Endothelial cell of umbilical vein (primary cell): ENCODE measurements around the gene PTGDR.

Experiments used
- POLR2A ChIP-seq: IDR thresholded peaks from 2 replicates; pipeline ENCODE4 v1.6.1; 2012; ENCODE audit warnings: low read depth, mild to moderate bottlenecking, control low read depth, low read length
- POLR2AphosphoS5 ChIP-seq: IDR thresholded peaks from 2 replicates; pipeline ENCODE4 v1.6.1; 2012; ENCODE audit warnings: low read depth, mild to moderate bottlenecking, control low read depth, low read length, moderate library complexity; ENCODE audit not compliant: insufficient read depth
- TF ChIP-seq, protein P1 (sequence below), 2 donors: IDR thresholded peaks; 1 replicate in 1 of 2; 2 replicates in 1 of 2; pipeline ENCODE4 v1.5.1; 2011; ENCODE audit warnings: low read length in 2 of 2, mild to moderate bottlenecking in 2 of 2, moderate library complexity in 2 of 2, control low read depth in 1 of 2, inconsistent platforms in 1 of 2, low read depth in 1 of 2; ENCODE audit not compliant: insufficient read depth in 1 of 2; ENCODE audit errors: extremely low read depth in 1 of 2

DNA sequence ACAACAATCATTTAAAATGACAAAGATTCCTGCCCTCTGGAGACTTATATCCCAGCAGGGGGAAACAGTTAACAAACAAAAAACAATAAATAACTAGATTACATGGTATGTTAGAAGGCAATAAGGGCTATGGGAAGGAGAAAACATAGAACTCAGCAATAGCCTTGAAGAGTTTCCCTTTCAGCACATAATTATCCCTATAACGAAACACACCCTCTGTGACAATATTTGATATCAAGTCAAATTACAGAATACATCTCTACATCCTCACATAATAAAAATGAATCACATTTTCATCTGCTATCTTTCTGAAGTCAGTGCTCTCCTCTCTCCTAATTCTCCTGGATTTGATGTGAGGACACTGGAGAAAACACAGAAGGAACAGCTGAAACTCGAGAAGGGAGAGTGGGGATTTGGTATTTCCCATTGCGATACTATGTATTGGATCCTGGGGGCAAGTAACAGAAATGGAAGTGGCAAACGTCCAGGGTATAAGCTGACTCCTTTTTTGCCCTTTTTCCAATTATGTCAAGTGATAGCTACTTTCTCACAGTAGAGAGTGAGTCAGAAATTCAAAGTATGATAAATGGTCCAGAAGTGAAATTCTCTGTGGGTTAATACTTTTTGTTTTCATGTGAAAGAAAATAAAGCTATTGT is 36.9 kb downstream of the PTGDR start:
- TF ChIP-seq, protein P1, sequence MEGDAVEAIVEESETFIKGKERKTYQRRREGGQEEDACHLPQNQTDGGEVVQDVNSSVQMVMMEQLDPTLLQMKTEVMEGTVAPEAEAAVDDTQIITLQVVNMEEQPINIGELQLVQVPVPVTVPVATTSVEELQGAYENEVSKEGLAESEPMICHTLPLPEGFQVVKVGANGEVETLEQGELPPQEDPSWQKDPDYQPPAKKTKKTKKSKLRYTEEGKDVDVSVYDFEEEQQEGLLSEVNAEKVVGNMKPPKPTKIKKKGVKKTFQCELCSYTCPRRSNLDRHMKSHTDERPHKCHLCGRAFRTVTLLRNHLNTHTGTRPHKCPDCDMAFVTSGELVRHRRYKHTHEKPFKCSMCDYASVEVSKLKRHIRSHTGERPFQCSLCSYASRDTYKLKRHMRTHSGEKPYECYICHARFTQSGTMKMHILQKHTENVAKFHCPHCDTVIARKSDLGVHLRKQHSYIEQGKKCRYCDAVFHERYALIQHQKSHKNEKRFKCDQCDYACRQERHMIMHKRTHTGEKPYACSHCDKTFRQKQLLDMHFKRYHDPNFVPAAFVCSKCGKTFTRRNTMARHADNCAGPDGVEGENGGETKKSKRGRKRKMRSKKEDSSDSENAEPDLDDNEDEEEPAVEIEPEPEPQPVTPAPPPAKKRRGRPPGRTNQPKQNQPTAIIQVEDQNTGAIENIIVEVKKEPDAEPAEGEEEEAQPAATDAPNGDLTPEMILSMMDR (IDR thresholded peaks at IDR 0.05; ENCODE audit: extremely low read depth in 1 of 2, insufficient read depth in 1 of 2, low read depth in 1 of 2, low read length in 2 of 2) = no peak
- TF ChIP-seq POLR2AphosphoS5 = no peak
- no peak for TF ChIP-seq POLR2A
